OCI-LY3 (cell line): Measurements from ENCODE around the gene ANKRD63.

ENCODE experiments used
- CTCF ChIP-seq: fragments of 200-600, 300-600 bp; sonication (generic); IDR thresholded peaks from 2 replicates; pipeline ENCODE4 v1.5.1; 2014; ENCODE audit warnings: antibody characterized with exemption, low read length, low read depth
- EZH2phosphoT487 ChIP-seq: fragments of 200-600 bp; shearing (Covaris generic); IDR thresholded peaks from 2 replicates; pipeline ENCODE4 v1.6.1; 2018; ENCODE audit warnings: antibody characterized with exemption, mixed run types, low read depth

GRCh38 chr15:40303576-40303975 is 20.7 kb upstream of the ANKRD63 start:
- TF ChIP-seq CTCF: no peak
- no peak for TF ChIP-seq EZH2phosphoT487
